SK-N-MC (cell line): ENCODE results near the gene PIP4K2C.

Experiments
- EZH2 ChIP-seq: fragments of 200-600 bp; sonication (generic); IDR thresholded peaks from one replicate; pipeline ENCODE4 v1.6.1; 2017; ENCODE audit warnings: antibody characterized with exemption
- FOXP2 ChIP-seq: optimal IDR thresholded peaks from 2 replicates; pipeline ENCODE3; 2011; ENCODE audit warnings: mild to moderate bottlenecking, moderate library complexity; ENCODE audit not compliant: insufficient read depth; ENCODE audit errors: extremely low read length, control extremely low read depth
- POLR2AphosphoS5 ChIP-seq: IDR thresholded peaks from 2 replicates; pipeline ENCODE4 v1.6.1; 2012; ENCODE audit warnings: mild to moderate bottlenecking, low read depth, low read length, borderline replicate concordance

GRCh38 chr12:57619434-57620244 lies 28.6 kb downstream of the PIP4K2C start:
- TF ChIP-seq EZH2, result no peak
- TF ChIP-seq POLR2AphosphoS5, result no peak
- TF ChIP-seq FOXP2, result no peak
